ENCODE data around the gene COMTD1. TPM values are rescaled to one million over a fixed set of nuclear protein-coding genes. Genes with fewer than 3 reads are reported as not detected.

COMTD1 gene
- total and polyA plus RNA-seq, 2 donors (not counting 1 experiment from before 2014, with no cell fraction given), result 14.5 to 23.8 TPM

- ChIA-PET CTCF (no interaction called here), POLR2A (interaction anchor here (0.7 kb wide), 1 partner anchor 26 kb away, joined by 4 read pairs; no protein-coding TSS in a partner anchor)
- Mint-ChIP-seq H3K27me3 (no peaks in the 10 kb centered on the region), H3K4me3 (no peak overlapping the region), H3K4me1 (peaks cover 4% of the 10 kb centered on the region), H3K9me3 (ENCODE audit: insufficient read depth) (no peaks in the 10 kb centered on the region), H3K27ac (no peak overlapping the region)
- Histone ChIP-seq H3K4me1 (ENCODE audit: control insufficient read depth in 2 of 2, insufficient read depth in 2 of 2, low read length in 2 of 2) (peaks cover 0 to 9% of the 10 kb centered on the region in 2 donors), H3K4me3 (ENCODE audit: control extremely low read depth in 1 of 5, extremely low read depth in 1 of 5, insufficient read depth in 1 of 5, low read depth in 2 of 5, low read length in 4 of 5) (no peak overlapping the region), H4K20me1 (ENCODE audit: control insufficient read depth, insufficient read depth, low read length, poor library complexity, severe bottlenecking) (no peaks in the 10 kb centered on the region), H3K36me3 (replicated peaks in 1 of 2; ENCODE audit: control extremely low read depth in 1 of 2, control insufficient read depth in 1 of 2, extremely low read depth in 1 of 2, insufficient read depth in 2 of 2, low read length in 1 of 2) (no peaks in the 10 kb centered on the region), H3K4me2 (replicated peaks; ENCODE audit: low read depth, low read length, poor library complexity, severe bottlenecking) (no peak overlapping the region), H2AFZ (ENCODE audit: insufficient read depth, low read depth, low read length, poor library complexity, severe bottlenecking) (no peak overlapping the region), H3K27ac (ENCODE audit: low read length in 2 of 2) (no peak overlapping the region), H3K9ac (ENCODE audit: low read length) (no peak overlapping the region), H3K27me3 (replicated peaks in 1 of 4; ENCODE audit: control extremely low read depth in 1 of 4, control insufficient read depth in 3 of 4, insufficient read depth in 4 of 4, low read length in 3 of 4) (no peaks in the 10 kb centered on the region), H3K9me3 (ENCODE audit: control extremely low read depth in 1 of 3, control insufficient read depth in 2 of 3, insufficient read depth in 1 of 3, low read length in 2 of 3) (no peaks in the 10 kb centered on the region), H3K79me2 (ENCODE audit: control insufficient read depth, insufficient read depth, low read length) (no peaks in the 10 kb centered on the region)
- intact Hi-C loops (cut with micrococcal nuclease), result loop anchor here (10.0 kb wide), 3 partner anchors 224 to 1364 kb away; partner anchors contain the start of gene CAMK2G
- 96% methylated on average over 9 of the region's 11 CpGs for WGBS (ENCODE audit: insufficient coverage)
- DNase-seq, result no peak
- no peak for TF ChIP-seq EZH2 (IDR thresholded peaks at IDR 0.05; ENCODE audit: borderline replicate concordance, insufficient read depth, low read depth, low read length, poor library complexity, severe bottlenecking)
- TF ChIP-seq, protein P1, sequence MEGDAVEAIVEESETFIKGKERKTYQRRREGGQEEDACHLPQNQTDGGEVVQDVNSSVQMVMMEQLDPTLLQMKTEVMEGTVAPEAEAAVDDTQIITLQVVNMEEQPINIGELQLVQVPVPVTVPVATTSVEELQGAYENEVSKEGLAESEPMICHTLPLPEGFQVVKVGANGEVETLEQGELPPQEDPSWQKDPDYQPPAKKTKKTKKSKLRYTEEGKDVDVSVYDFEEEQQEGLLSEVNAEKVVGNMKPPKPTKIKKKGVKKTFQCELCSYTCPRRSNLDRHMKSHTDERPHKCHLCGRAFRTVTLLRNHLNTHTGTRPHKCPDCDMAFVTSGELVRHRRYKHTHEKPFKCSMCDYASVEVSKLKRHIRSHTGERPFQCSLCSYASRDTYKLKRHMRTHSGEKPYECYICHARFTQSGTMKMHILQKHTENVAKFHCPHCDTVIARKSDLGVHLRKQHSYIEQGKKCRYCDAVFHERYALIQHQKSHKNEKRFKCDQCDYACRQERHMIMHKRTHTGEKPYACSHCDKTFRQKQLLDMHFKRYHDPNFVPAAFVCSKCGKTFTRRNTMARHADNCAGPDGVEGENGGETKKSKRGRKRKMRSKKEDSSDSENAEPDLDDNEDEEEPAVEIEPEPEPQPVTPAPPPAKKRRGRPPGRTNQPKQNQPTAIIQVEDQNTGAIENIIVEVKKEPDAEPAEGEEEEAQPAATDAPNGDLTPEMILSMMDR (IDR thresholded peaks at IDR 0.05), result no peak
- ATAC-seq (ENCODE audit: low read depth), result no peak
Observed at GRCh38 chr10:75239096-75239790, 3.5 kb upstream of the COMTD1 start.

All from B cell (primary cell).